Activated naive CD4-positive, alpha-beta T cell treated with anti-CD3 and anti-CD28 coated beads, Interleukin-2, amount 50 U/mL, for 72 hours (primary cell): ENCODE measurements around the gene IL27RA. TPM values are rescaled to one million over a fixed set of nuclear protein-coding genes. Genes with fewer than 3 reads are reported as not detected.

ENCODE experiments used
- ATAC-seq, 2 donors: fragments of 150-1000 bp; cut with Tn5 transposase; 2 replicates each; pipeline ENCODE4 v1.10.0; 2021; ENCODE audit warnings: mild to moderate bottlenecking in 2 of 2, moderate library complexity in 2 of 2
- DNase-seq, 2 donors: peaks; one replicate each; pipeline ENCODE4 v3.0.0; 2021 to 2022; ENCODE audit warnings: low spot score in 2 of 2
- H3K27ac Mint-ChIP-seq, 2 donors: one replicate each; pipeline ENCODE4 v1.8.0; 2022; ENCODE audit warnings: mild to moderate bottlenecking in 2 of 2, mixed read lengths in 2 of 2
- H3K36me3 Mint-ChIP-seq, 2 donors: one replicate each; pipeline ENCODE4 v1.8.0; 2022; ENCODE audit warnings: mixed read lengths in 2 of 2
- H3K9me3 Mint-ChIP-seq, 2 donors: one replicate each; pipeline ENCODE4 v1.8.0; 2022; ENCODE audit warnings: mixed read lengths in 2 of 2
- total RNA-seq, 2 donors: library from RNA; stranded (reverse); gene quantifications; one replicate each; pipeline ENCODE4 v1.2.3, GENCODE V29; 2022

IL27RA gene
- total RNA-seq, 2 donors from 2014 or later: 59.6 to 68.0 TPM

DNA sequence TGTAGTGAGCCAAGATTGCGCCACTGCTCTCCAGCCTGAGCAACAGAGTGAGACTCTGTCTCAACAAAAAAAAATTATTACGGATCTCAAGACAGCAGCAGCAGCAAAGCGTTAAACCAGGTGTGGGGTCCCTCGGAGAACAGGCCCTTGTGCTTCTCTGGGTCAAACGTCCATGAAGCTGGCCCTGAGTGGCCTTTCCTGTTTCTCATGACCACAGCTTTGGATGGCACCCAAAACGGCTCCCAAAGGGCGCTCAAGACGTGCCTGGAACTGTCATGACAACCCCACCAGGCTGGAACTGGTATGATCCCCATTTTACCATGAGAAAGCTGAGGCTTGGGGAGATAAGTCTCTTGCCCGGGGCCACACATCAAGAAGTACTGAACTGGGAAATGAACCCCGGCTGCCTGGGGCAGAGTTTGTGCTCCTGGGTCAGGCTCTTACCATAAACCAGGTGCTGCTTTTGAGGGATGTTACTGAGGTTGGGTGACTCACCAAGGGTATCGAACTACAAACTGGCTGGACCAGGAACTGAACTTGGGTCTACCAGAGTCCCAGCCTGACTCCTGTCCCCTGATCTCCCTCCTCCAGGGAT, 70.6 kb downstream of the IL27RA start:
- Mint-ChIP-seq H3K9me3 (no peaks in the 10 kb centered on the region), H3K36me3 (no peaks in the 10 kb centered on the region), H3K27ac (no peak overlapping the region)
- ATAC-seq (no peak), DNase-seq (no peak)

DNA sequence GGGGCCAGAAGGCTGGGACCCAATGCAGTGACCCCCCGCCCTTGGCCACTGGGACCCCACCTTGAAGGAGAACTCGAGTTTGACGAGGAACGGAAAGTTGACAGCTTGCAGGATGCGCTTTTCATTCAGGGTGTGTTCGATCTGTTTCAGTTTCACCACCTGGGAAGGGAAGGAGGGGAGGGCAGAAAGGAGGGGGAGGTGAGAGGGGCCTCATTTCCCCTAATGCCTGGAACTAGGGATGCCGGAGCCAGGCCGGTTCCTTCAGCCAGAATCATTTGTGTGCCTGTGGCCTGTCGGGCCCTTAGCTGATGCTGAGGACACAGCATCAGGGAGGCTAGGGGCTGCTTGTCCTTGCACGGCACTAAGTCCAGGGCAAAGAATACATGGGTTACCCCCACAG, 71.2 kb downstream of the IL27RA start:
- Mint-ChIP-seq H3K27ac (peak overlapping the region in 1 of 2 donors; percentile 68), H3K36me3 (no peaks in the 10 kb centered on the region), H3K9me3 (no peaks in the 10 kb centered on the region)
- DNase-seq (no peak), ATAC-seq (no peak)

Other genes with a start within 250 kb of the IL27RA start
- gene ZSWIM4, start 236.3 kb upstream of the IL27RA start, total RNA-seq: 1 to 10 TPM; 6.3 to 8.8 TPM
- under 1 TPM; 0.88 to 0.98 TPM for gene NANOS3, start 154.6 kb upstream of the IL27RA start, total RNA-seq
- gene BRME1, start 125.6 kb upstream of the IL27RA start, total RNA-seq: 10 to 100 TPM in 1 of 2 donors, 1 to 10 TPM in 1; 5.1 to 10.5 TPM
- 10 to 100 TPM; 29.4 to 57.9 TPM for gene CC2D1A, start 125.6 kb upstream of the IL27RA start, total RNA-seq
- gene PODNL1, start 93.3 kb upstream of the IL27RA start, total RNA-seq: under 1 TPM in 1 of 2 donors, not detected in 1; 0.34 TPM
- 10 to 100 TPM; 59.0 to 90.0 TPM for gene DCAF15, start 79.3 kb upstream of the IL27RA start, total RNA-seq
- gene RFX1, start 25.4 kb upstream of the IL27RA start, total RNA-seq: 10 to 100 TPM in 1 of 2 donors, 1 to 10 TPM in 1; 9.7 to 14.5 TPM
- gene RLN3, start 3.6 kb upstream of the IL27RA start, total RNA-seq: not detected
- not detected for gene PALM3, start 30.3 kb downstream of the IL27RA start, total RNA-seq
- 1 to 10 TPM; 1.2 to 4.2 TPM for gene MISP3, start 41.0 kb downstream of the IL27RA start, total RNA-seq
- not detected for gene C19orf67, start 54.0 kb downstream of the IL27RA start, total RNA-seq
- gene SAMD1, start 59.0 kb downstream of the IL27RA start, total RNA-seq: 100 to 1,000 TPM in 1 of 2 donors, 10 to 100 TPM in 1; 39.7 to 101 TPM
- gene PRKACA, start 86.0 kb downstream of the IL27RA start, total RNA-seq: 10 to 100 TPM; 66.3 to 84.5 TPM
- 10 to 100 TPM; 68.3 to 76.1 TPM for gene ASF1B, start 104.8 kb downstream of the IL27RA start, total RNA-seq
- gene ADGRL1, start 174.4 kb downstream of the IL27RA start, total RNA-seq: 10 to 100 TPM in 1 of 2 donors, 1 to 10 TPM in 1; 9.2 to 25.7 TPM